ENCODE measurements around the gene DDX53.

The DDX53 gene

DNA sequence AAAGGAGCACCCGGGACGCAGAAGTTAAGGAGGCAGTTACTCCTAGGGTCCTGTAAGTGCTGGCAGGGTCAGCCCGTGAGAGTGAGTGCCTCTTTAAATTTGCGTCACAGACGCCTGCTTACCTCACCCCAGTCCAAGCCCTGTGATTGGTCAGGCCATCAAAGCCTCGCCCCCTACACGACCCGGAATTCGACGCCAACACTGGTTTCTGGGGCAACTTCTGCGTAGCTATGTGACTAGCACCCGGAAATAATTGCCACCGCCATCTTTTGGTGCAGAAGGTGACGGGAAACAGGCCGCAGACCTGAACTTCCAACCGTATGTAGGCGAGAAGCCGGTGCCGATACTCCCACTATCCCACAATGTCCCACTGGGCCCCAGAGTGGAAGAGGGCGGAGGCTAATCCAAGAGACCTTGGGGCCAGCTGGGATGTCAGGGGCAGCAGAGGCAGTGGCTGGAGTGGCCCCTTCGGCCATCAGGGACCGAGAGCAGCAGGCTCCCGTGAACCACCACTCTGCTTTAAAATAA is at the start of gene DDX53:
TSS of gene DDX53 (plus strand) at position 265 of the 528 bp plus-strand sequence. CDS start at position 363, 98 bp downstream.
- no peak for DNase-seq (ENCODE audit: low spot score)

DNA sequence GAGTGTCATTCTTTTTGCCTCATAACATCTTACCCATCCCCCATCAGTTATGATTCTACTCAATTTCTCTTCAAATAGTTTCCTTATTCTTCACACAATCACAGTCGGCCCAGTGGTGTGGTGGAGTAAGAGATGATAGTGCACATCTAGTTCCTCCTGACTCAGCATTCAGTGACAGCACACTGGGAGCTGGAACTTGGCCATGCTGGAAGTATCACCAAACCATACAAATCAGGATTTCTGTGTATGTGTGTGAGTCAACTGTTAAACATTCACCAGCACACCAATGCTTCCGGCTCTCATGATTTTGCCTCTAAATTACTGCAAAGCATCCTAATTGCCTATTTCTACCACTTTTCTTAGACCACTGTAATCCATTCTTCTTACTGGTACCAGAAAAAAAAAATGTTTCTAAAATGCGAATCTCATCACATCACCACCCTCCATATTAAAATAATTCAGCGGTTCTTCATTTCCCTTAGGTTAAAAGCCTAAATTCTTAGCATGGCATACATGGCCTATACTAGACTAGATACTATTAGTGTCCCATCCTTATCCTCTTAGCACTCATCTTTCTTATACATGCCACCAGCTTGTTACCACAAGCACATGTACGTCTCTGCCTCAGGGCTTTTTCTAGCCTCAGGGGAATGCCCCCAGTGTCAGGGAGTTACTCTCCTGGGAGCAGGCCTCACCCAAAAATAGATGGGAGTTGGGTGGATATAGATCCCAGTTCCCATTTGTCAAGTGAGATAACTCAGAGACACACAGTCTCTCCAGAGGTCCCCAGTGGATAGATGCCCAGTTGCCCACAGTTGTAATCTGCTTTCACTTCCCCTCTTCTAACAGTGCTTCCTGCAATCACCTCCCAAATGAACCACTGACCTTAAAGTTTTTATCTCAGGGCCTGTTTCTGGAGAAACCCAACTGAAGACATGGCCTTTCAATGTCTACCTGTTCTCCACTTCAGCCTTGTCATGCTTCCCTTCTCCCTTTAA is 49.2 kb upstream of the DDX53 start:
- DNase-seq (ENCODE audit: low spot score), result peak; percentile 22

DNA sequence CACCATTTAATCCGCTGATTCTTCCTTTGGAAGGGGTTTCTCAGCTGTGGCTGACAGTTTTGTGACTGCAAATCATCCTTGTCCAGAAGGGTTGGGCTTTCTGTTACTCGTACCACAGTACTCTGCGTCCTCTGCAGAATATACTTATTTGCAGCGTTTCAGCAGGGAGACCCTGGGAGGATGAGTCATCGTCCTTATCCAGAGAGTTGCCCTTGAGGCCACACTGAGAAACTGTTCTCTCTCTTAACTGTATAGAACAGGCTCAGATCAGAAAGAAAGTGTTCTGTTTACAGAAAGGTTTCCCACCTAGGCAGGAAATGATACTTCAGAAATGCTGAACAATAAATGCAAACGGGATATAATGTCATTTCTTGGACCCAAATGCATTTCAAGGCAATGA is 47.8 kb upstream of the DDX53 start:
- DNase-seq (ENCODE audit: low spot score), result peak; percentile 23

DNA sequence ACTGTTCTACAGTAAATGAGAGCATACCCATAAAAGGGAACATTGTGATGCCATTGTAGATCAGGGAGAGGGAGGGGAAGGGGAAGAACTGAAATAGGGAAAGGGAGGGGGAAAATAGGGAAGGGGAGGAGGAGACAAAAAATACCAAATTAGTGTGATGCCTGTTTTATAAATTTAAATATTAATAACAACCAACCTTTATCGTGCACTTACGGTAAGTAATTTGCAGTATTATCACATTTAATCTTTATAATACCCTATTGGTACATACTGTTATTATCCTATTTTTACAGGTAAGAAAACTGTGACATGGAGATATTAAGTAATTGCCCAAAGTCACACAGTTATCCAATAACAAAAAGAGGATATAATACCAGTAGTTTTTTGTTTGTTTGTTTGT is 41.5 kb upstream of the DDX53 start:
- DNase-seq (ENCODE audit: low spot score), result no peak

DNA sequence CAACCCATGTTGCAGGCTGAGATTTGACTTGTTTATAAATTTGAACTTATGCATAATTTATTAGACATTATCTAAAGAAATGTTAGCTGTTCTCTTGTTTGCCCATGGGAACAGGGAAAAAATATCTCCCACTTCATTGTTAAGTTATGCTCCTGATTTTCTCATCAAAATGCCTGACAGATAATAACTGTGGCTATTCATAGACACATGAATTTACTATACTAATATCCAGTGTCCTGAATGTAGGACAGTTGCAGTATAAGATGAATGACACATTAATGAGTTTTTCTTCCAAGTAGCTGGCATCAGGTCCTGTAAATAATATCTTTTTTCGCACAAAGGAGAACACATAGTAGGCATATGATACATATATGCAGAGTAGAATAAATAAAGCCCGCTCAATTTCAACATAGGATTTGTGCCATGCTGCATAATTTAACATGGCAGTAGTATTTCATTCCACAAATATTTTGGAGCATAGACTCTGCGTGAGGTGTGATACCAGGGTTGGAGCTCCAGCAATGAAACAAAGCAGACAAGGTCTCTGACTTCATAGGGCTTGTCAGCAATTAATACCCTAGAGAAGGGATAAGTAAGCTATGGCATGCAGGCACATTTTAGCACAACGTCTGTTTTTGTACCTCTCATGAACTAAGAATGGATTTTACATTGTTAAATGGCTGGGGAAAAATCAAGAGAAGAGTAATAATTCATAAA is 40.4 kb upstream of the DDX53 start:
- DNase-seq (ENCODE audit: low spot score), result no peak

DNA sequence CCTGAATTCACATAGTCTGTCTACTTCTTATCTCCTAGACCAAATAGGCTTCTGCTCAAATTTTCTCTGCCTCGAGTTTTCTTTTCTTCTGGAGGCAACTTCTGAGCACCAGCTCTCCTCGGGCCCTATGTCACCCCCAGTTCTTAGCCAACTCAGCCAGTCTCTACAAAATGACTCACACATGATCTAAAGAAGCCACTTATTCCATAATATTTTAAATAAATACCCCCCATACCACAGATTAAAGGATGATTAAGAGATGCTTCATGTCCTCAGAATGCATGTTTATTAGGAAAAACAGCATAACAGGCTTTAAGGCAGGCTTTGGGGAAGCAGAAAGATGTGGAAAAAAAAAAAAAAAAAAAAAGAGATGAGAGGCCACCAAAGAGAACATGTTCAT is 36.6 kb upstream of the DDX53 start:
- no peak for DNase-seq (ENCODE audit: low spot score)

DNA sequence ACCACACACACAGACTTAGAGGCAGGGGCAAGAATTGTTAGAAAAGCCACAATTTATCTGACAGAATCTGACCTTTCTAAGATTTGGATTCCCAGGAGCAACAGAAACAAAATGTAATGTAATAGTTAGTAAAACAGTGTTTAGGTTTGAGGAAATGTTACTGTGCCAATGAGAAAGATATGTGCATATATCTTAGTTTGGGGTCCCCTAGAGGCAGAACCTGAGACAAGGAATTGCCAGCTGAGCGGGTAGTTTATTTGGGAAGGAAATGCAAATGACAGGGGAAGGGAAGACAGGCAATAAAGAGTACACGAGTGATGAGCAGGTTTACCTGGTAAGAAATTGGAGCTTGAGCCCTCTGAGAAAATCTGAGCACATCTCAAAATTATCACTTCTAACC is 31.3 kb upstream of the DDX53 start:
- DNase-seq (ENCODE audit: low spot score), result no peak

DNA sequence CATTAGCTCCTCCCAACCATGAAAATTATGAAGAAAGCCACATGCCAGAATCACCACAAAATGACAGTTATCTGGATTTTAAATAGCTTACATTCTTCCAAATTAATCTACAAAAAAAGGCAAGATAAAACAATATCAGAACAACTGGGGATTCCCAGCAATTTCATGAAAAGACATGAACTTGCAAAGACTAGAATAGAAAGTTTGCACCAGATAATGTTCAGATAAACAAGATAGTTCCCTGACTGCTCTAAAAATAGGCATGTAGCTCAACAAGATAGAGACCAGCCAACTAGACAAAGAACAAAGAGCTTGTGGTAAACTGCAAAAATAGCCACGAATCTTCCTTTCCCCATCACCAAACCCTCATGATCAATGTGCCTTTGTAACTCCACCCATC is 30.3 kb upstream of the DDX53 start:
- DNase-seq (ENCODE audit: low spot score), result peak; percentile 13

DNA sequence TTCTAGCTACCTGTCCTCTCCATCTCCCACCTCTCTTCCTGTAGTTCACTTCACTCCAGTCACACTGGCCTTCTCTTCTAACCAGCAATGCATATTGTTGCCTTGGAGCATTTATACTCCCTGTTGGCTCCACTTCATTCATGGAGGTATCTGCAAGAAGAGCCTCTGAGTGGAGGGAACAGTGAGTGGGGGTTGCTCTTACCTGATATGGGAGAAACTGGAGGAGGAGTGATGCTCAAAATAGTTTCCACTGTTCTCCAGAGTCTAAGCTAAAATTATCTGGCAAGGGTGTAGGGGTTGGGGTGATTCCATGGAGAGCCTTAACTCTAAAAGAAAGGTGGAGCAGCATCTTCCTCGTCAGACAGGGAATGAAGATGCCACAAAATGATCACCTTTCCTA is 28.9 kb upstream of the DDX53 start:
- no peak for DNase-seq (ENCODE audit: low spot score)

DNA sequence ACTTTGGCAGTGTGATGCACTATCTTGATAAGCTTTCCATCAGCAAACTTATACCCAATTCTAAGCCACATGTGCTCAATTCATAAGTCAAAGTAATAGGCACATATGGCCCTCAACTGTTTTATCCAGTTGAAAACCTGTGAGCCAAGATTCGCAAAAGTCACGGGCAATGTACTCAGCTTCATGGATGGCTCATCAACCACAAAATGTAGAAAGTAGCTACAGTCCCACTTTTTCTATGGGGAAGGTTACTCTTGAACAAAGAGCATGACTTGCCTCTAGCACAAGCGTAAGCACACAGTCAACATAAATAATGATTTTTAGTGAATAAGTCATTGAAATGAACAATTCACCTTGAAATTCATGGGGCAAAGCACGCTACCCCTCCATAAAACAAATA is 25.1 kb upstream of the DDX53 start:
- DNase-seq (ENCODE audit: low spot score), result no peak

DNA sequence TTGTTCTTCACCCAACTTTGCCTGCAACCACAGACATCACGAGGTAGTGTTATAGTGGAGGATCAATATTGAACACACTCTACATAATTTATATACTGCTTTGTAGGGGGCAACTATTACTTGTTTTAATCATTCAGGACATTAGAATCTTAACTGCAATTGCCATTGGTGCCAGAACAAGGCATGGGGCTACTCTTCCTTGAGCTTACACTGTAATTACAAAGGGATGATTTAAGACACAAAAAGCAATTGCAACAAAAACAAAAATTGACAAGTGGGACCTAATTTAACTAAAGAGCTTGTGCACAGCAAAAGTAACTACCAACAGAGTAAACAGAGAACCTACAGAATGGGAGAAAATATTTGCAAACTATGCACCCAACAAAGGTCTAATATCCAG is 24.0 kb upstream of the DDX53 start:
- DNase-seq (ENCODE audit: low spot score), result no peak

DNA sequence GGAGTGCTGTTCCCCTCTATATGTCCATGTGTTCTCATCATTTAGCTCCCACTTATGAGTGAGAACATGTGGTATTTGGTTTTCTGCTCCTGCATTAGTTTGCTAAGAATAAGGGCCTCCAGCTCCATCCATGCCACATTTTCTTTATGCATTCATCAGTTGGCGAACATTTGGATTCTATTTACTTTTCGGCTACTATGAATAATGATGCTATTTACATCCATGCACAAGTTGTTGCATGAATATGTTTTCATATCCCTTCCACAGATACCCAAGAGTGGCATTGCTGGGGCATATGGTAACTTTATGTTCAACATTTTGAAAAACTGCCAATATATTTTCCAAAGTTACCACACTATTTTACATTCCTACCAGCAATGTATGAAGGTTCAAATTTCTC is 13.8 kb upstream of the DDX53 start:
- no peak for DNase-seq (ENCODE audit: low spot score)

DNA sequence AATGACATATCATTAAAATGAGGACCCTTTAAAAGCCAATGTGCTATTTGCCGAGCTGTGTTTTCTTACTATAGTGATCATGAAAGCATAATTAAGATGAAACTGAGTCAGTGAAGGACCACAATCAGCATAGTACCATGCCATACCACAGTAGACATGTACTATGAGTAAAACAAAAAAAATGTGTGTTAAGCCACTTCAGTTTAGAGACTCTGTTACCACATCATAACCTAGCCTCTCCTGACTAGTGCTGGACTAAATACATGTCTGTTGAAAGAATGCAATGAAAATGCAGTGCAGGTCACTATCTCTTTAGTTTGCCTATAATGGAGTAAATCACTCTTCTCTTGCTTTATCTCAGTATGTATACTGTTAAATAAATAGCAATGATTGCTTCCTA is 12.3 kb upstream of the DDX53 start:
- DNase-seq (ENCODE audit: low spot score), result no peak

DNA sequence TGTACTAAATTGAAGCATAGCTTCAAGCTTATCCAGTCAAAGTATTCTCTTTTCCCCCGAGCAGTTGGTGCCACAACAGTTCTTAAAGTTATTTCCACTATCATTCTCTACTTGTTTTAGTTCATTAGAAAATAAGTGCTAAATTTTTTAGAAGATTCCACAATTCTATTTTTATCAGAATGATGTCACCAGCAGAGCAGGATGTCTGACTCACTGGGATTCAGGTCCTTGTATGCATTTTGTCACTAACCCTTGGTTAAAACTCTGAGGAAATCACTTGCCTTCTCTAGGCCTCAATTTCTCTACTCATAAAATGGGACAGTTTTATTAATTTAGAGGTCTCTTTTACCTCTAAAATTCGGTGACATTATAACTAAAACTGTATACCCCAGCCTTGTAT is 3.4 kb downstream of the DDX53 start:
- DNase-seq (ENCODE audit: low spot score), result no peak

DNA sequence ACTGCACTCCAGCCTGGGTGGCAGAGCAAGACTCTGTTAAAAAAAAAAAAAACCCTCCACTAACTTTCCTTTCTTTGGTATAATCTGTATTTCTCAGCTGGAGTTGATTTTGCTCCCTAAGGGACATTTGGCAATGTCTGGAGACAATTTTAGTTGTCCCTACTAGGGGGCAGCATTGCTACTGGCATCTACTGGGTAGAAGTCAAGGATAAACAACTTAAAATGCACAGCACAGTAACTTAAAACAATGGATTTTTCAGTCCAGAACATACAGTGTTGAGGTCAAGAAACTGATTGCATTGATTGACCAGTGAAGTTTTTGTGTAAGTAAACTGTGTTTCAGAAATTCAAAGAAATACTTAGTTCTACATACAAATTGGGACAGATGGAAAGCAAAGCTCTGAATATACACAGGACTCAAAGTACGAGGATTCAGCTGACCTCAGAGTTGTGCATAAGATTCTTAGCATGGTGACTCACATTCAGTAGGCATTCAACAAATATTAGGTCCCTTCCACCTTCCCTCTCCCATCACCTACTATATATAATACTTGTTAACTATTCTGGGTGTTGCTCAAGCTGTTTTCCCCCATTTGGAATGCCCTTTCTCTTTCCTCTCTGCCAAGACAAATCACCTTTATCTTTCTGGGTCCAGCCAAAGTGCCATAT is 8.8 kb downstream of the DDX53 start:
- DNase-seq (ENCODE audit: low spot score), result peak; percentile 2

DNA sequence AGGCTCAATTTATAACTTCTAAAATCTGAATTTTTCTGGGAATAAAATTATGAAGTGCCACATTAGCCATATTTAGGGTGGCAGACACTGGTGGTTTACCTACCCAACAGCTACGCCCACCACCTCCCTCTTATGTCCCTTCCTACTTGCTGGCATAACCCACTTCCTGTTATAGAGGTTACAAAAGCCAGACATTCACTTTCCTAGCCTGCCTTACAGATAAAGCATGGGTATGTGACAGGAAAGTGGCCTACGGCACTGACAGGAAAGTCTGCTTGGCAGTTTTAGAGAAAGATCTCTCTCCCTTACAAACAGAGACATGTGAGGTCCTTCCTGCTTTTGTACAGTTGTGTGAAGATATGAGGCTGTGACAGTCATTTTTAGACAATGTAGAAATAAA is 12.4 kb downstream of the DDX53 start:
- no peak for DNase-seq (ENCODE audit: low spot score)

DNA sequence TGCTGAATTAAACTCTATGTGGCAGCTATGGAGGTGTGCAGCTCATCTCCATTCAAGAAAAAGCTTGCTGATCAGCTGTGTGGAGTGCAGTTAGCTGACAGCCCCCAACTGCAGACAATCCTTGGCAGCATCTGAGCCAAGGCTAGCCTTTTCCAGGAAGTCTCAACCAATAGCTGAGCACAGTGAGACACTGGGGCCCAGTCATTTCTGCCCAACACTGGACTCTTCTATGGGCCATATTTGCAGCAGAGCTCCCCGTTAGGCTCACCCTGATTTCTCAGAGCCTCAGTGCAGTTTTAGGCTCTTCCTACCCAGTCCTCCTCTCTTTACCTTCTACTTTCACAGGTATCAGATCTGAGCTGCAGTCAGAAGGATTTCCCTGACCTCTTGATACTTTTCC is 12.9 kb downstream of the DDX53 start:
- no peak for DNase-seq (ENCODE audit: low spot score)

DNA sequence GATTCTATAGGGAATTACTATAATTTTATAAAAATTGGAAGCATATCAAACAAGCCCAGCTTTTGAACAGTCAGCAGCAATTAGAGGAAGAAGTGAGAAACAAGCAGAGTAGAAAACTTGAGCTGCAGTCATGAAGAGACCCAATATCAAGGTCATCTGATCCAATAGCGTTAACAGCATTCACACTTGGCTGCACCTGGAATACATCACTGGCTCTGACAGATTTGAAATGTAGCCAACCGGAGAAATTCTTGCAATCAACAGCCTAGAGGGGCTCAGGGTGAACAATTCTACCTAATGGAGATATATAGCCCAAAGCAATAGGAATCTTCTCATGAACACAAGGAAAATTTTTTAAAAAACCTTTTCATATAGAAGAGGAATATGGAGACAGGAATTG is 13.6 kb downstream of the DDX53 start:
- DNase-seq (ENCODE audit: low spot score), result no peak

DNA sequence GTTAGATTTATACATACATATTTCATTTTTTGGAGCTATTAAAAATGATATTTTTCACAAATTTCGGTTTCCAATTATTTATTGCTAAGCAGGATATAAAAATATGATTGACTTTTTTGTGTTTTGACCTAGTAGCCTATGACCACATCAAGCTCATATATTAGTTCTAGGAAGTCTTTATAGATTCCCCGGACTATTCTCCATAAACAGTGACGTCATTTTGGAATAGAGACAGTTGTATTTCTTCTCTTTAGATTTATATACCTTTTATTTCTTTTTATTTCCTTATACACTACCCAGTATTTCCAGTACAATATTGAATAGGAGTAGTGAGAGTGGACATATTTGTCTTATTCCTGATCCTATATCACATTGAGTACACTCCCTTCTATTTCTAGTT is 31.8 kb downstream of the DDX53 start:
- no peak for DNase-seq (ENCODE audit: low spot score)

DNA sequence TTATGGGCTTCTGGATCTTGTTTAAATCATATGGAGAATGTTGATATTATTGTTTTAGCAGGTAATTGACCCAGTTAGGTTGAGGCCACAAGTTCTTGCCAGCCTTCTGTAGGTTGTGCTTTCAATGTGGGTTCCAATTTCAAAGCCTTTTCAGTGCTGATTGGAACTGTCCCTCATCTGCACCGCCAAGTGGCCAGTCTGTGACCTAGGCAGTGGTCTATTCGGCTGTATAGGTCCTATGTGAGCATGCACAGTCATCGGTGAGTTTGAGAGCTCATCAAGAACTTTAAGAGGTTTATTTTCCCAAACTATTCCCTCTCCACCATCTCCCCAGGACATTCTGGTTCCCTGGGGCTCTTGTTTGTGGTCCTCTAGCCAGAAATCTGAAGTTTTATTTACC is 35.7 kb downstream of the DDX53 start:
- DNase-seq (ENCODE audit: low spot score), result no peak

DNA sequence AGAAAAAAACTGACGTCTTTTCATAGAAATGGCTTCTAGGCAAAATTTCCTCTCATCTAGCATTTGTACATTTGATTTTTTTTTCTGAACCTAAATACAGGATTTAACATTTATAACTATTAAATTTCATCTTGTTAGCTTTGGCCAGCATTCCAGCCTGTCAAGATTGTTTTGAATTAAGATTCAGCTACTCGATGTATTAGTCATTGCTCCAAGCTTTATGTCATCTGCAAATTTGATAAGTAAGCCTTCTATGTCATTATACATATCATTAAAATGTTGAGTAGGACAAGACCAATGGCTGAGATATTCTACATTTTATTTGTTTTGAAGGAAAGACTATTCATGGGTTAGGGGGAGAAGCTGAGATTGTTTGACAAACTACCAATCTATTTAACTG is 46.7 kb downstream of the DDX53 start:
- no peak for DNase-seq (ENCODE audit: low spot score)

DNA sequence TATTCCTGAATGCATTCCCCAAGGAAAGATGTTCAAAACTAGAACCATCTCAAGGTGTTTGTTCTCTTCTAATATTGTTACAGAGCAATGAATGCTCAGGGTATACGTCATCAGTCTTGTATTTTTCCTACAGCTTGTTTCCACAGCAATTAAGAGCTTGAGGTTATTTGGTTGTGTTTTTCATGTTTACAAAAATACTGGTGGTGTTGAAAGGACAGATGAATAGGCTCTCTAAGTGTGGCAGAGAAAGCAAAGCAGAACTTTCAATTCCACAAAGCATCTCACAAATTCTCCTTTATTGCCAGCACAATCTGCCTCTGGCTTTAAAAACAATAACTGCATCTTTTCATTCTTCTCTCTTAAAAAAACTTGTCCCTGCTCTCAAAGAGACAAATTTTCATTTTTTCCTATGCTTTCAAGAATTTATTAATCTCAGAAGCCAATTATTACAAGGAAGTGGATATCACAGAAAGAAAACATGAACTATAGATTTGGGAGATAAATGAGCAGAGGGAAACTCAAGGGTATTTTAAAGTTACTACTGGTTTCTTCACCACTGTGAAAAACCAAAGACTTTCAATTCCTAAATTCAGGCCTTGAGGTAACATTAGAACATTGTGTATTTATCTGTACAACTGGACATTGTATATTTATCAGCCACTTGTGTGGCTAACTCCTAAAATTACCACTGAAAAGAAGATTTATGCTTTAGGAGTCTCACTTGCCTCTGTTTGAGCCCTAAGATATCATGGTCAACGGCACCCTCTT is 49.2 kb downstream of the DDX53 start:
- no peak for DNase-seq (ENCODE audit: low spot score)
